Posterior cingulate gyrus (tissue), 11 donors: ENCODE measurements around the gene CBX4.

ENCODE experiments used
- DNase-seq, 10 donors: peaks; one replicate each; pipeline versions ENCODE4 v3.0.0 to v3.0.0-alpha.2; 2020 to 2021; ENCODE audit warnings: mixed read lengths in 3 of 10
- intact Hi-C: fragments of 100-400 bp; cut with DNase I; formaldehyde crosslinking; loops from one replicate; pipeline ENCODE4 v1.15.1; 2023

The CBX4 gene

DNA sequence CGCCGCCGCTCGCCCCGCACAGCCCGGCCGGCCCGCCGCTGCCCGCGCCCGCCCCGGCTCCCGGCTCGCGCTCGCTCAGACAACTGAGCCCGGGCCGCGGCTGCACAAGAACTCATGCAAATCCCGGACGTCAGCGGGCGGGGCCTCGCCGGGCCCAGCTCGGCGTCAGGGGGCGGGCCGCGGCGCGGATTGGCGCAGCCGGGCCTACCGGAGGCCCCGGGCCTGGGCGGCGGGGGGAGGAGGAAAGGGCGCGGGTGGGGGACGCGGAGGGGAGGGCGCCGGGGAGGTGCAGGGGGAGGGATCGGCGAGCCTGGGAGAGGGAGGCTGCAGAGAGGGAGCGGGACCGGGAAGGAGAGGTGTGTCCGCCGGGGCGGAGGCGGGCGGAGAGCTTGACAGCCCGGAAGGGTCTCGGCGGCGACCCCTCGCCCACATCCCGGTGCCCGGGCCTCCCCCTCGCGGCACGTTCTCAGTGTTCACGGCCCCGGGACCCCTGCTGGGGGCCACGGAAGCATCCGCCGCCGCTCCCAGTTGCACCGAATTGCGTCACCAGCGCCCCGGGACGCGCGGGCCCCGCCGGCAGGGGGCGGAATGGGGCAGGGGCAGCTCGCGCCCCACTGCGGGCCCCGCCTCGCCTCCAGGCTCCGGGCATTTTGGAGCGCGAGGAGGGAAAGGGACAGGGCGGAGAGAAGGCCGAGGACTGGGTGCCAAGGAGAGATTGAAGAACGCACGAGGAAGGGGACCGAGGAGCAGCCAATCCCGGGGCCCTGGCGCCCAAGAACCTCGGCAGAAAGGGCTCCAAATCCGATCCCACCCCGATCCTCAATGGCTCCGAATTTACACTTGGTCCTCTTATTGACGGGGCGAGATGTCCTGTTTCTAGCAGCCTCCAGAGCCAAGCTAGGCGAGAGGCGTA is at the start of gene CBX4:
TSS of gene CBX4 (minus strand) at position 85 of the 913 bp plus-strand sequence. CDS start 189 bp downstream, outside the sequence.
- DNase-seq: peak; percentile 88 to 99 (median 96)
- intact Hi-C loops: loop anchor here (1.0 to 5.0 kb wide), 3 partner anchors 29 to 153 kb away; partner anchors contain the start of gene CBX8

- peak in 2 of 10 donors; percentile 47 to 67 for DNase-seq
Measured at GRCh38 chr17:79888009-79888540, 48.8 kb upstream of the CBX4 start.

GRCh38 chr17:79887451-79887991 is 48.3 kb upstream of the CBX4 start:
- DNase-seq: peak in 2 of 10 donors; percentile 3 to 26
- intact Hi-C loops: no loop called here

More at GRCh38 chr17:79888009-79888540, 48.8 kb upstream of the CBX4 start:
- intact Hi-C loops: no loop called here

- intact Hi-C loops: no loop called here
- DNase-seq: peak in 1 of 10 donors; percentile 0
Measured at GRCh38 chr17:79883202-79883601, 44.0 kb upstream of the CBX4 start.

- intact Hi-C loops: no loop called here
- DNase-seq: peak in 3 of 10 donors; percentile 24 to 68 (median 42)
Measured at GRCh38 chr17:79878329-79878947, 39.2 kb upstream of the CBX4 start.

- DNase-seq: peak in 2 of 10 donors; percentile 10 to 31
- intact Hi-C loops: no loop called here
Measured at GRCh38 chr17:79877041-79877440, 37.8 kb upstream of the CBX4 start.

GRCh38 chr17:79875511-79875910 is 36.3 kb upstream of the CBX4 start:
- intact Hi-C loops: no loop called here

DNA sequence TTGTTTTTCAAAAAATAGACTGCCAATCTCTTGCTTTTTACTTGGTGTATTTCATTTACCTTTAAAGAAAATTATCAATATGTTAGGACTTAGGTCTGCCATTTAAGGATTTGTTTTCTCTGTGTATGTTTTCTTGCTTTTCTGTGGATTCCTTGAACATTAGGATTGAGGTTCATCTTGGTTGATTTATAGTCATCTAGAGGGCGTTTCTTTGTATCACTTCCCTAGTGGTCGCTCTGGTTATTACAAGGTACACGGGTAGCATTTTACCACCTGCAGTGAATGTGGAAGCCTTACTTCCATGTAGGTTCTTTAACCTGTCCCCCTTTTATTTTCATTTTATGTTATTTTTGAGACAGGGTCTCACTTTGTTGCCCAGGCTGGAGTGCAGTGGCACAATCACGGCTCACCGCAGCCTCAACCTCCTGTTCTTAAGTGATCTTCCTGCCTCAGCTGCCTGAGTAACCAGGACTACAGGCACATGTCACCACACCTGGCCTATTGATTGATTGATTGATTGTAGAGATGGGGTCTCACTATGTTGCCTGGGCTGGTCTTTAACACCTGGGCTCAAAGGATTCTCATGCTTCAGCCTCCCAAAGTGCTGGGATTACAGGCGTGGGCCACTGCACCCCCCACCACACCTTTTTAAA is 35.2 kb upstream of the CBX4 start:
- intact Hi-C loops: no loop called here
- DNase-seq: peak in 2 of 10 donors; percentile 3 to 27

More at GRCh38 chr17:79875511-79875910, 36.3 kb upstream of the CBX4 start:
- DNase-seq: no peak

- intact Hi-C loops: no loop called here
- DNase-seq: peak in 1 of 10 donors; percentile 29
Measured at GRCh38 chr17:79873583-79873982, 34.3 kb upstream of the CBX4 start.

DNA sequence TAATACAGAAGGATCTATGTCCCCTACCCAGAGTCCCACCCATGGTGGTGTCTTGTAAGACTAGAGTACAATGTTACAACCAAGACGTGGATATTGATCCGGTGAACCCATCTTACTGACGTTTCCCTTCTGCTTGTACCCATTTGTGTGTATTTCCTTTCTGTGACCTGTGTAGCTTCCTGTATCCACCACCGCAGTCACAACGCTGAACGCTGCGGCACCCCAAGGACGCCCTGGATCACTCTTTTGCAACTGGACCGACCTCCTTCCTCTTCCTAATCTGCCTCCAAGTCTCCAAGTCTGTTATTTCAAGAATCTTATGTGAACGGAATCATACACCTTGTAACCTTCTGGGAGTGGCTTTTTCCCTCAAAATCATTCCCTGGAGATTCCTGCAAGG is 33.5 kb upstream of the CBX4 start:
- intact Hi-C loops: no loop called here
- peak in 3 of 10 donors; percentile 14 to 22 (median 19) for DNase-seq

GRCh38 chr17:79871131-79871530 is 31.9 kb upstream of the CBX4 start:
- intact Hi-C loops: no loop called here

GRCh38 chr17:79870540-79870939 is 31.3 kb upstream of the CBX4 start:
- intact Hi-C loops: no loop called here
- peak in 2 of 10 donors; percentile 72 to 77 for DNase-seq

More at GRCh38 chr17:79871131-79871530, 31.9 kb upstream of the CBX4 start:
- peak in 3 of 10 donors; percentile 57 to 75 (median 72) for DNase-seq

GRCh38 chr17:79866791-79867518 is 27.7 kb upstream of the CBX4 start:
- intact Hi-C loops: no loop called here
- peak in 1 of 10 donors; percentile 64 for DNase-seq

- DNase-seq: peak in 1 of 10 donors; percentile 67
- intact Hi-C loops: no loop called here
Measured at GRCh38 chr17:79865351-79866210, 26.3 kb upstream of the CBX4 start.

GRCh38 chr17:79864617-79865250 is 25.5 kb upstream of the CBX4 start:
- peak in 1 of 10 donors; percentile 67 for DNase-seq

GRCh38 chr17:79864147-79864546 is 24.9 kb upstream of the CBX4 start:
- intact Hi-C loops: no loop called here
- peak in 1 of 10 donors; percentile 28 for DNase-seq

More at GRCh38 chr17:79864617-79865250, 25.5 kb upstream of the CBX4 start:
- intact Hi-C loops: no loop called here

DNA sequence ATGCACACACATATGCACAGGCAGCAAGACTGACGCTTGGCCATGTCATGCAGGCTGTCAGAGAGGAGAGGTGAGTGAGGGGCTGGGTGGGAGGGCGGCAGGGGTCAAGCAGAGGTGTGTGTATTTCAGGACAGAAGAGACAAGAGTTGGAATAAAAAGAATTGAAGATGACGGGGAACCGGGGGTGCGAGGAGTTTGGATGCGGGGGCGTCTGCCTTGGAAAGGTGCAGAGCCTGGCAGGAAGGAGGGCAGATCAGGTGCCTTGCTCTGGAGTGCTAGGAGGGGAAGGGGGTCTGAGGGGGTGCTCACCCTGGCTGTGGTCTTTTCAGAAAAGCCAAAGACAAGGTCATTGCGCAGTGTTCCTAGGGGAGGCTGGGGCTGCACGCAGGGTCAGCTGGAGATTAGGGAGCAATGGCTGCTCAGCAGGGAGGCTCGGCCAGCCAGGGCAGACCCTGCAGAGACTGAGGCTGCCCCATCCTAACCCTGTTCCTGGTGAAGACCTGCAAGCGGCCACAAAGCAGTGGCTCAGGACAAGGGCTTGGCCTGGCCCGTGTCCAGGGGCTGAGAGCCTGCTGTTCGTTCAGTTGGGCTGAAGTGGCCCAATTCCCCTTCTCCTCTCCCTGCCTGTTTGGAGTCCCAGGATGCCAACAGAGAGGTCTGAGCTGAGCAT is 23.7 kb upstream of the CBX4 start:
- DNase-seq: peak in 1 of 10 donors; percentile 60
- intact Hi-C loops: no loop called here
